IPS-20b (cell line): ENCODE data around the gene KLF4.

Experiments
- H3K27ac ChIP-seq: one replicate; pipeline ENCODE4 v1.5.1; 2013; ENCODE audit warnings: low read length
- H3K27me3 ChIP-seq: 2 replicates; pipeline ENCODE4 v1.6.1; 2013; ENCODE audit warnings: mild to moderate bottlenecking, low read length, inconsistent platforms; ENCODE audit not compliant: insufficient read depth
- H3K36me3 ChIP-seq: 2 replicates; pipeline ENCODE4 v1.6.1; 2013; ENCODE audit warnings: low read depth, mild to moderate bottlenecking, inconsistent platforms, low read length, moderate library complexity; ENCODE audit not compliant: insufficient read depth
- H3K4me1 ChIP-seq: 2 replicates; pipeline ENCODE4 v1.6.1; 2013; ENCODE audit warnings: mild to moderate bottlenecking, control low read depth, inconsistent platforms, low read length, moderate library complexity; ENCODE audit not compliant: insufficient read depth
- H3K4me3 ChIP-seq: 2 replicates; pipeline ENCODE4 v1.5.1; 2013; ENCODE audit warnings: mild to moderate bottlenecking, low read length, inconsistent platforms
- H3K9ac ChIP-seq: 2 replicates; pipeline ENCODE4 v1.6.1; 2013; ENCODE audit warnings: low read depth, mild to moderate bottlenecking, inconsistent platforms, low read length, moderate library complexity
- H3K9me3 ChIP-seq: 2 replicates; pipeline ENCODE4 v1.6.1; 2013; ENCODE audit warnings: mild to moderate bottlenecking, low read depth, low read length, inconsistent platforms; ENCODE audit not compliant: insufficient read depth

KLF4 gene

GRCh38 chr9:107485458-107486043 lies 4.0 kb downstream of the KLF4 start:
- peaks cover 5% of the 10 kb centered on the region for H3K4me1 ChIP-seq
- H3K27ac ChIP-seq: no peak overlapping the region
- H3K27me3 ChIP-seq: peaks cover 48% of the 10 kb centered on the region
- no peak overlapping the region for H3K4me3 ChIP-seq
- H3K9me3 ChIP-seq: peaks cover 17% of the 10 kb centered on the region
- H3K9ac ChIP-seq: no peak overlapping the region
- peaks cover 4% of the 10 kb centered on the region; the same call in 1 of the 2 replicates for H3K36me3 ChIP-seq

- H3K4me1 ChIP-seq: peaks cover 5% of the 10 kb centered on the region
- peaks cover 4% of the 10 kb centered on the region; the same call in 1 of the 2 replicates for H3K36me3 ChIP-seq
- H3K27me3 ChIP-seq: peaks cover 39% of the 10 kb centered on the region
- H3K9me3 ChIP-seq: peaks cover 17% of the 10 kb centered on the region
- no peak overlapping the region for H3K4me3 ChIP-seq
- H3K27ac ChIP-seq: no peak overlapping the region
- no peak overlapping the region for H3K9ac ChIP-seq
Measured at GRCh38 chr9:107484117-107484723, 5.3 kb downstream of the KLF4 start.

GRCh38 chr9:107483666-107484065 lies 5.9 kb downstream of the KLF4 start:
- peaks cover 33% of the 10 kb centered on the region for H3K27me3 ChIP-seq
- no peak overlapping the region for H3K9ac ChIP-seq
- peaks cover 17% of the 10 kb centered on the region for H3K9me3 ChIP-seq
- H3K27ac ChIP-seq: no peak overlapping the region
- H3K36me3 ChIP-seq: peaks cover 4% of the 10 kb centered on the region; the same call in 1 of the 2 replicates
- H3K4me3 ChIP-seq: no peak overlapping the region
- H3K4me1 ChIP-seq: peaks cover 5% of the 10 kb centered on the region

- Histone ChIP-seq H3K4me1 (no peaks in the 10 kb centered on the region; the same call in 1 of the 2 replicates), H3K27me3 (peaks cover 7% of the 10 kb centered on the region), H3K27ac (no peak overlapping the region), H3K36me3 (0 out of 2 replicates have a peak, but pooled peaks cover 4% of the 10 kb centered on the region), H3K9ac (no peak overlapping the region), H3K9me3 (0 out of 2 replicates have a peak, but pooled peaks cover 4% of the 10 kb centered on the region), H3K4me3 (no peak overlapping the region)
Measured at GRCh38 chr9:107481035-107481434, 8.5 kb downstream of the KLF4 start.

GRCh38 chr9:107480386-107480789 lies 9.2 kb downstream of the KLF4 start:
- no peaks in the 10 kb centered on the region for H3K9me3 ChIP-seq
- H3K36me3 ChIP-seq: 0 out of 2 replicates have a peak, but pooled peaks cover 4% of the 10 kb centered on the region
- no peak overlapping the region for H3K27ac ChIP-seq
- no peak overlapping the region for H3K4me3 ChIP-seq
- H3K4me1 ChIP-seq: no peaks in the 10 kb centered on the region; the same call in 1 of the 2 replicates
- H3K9ac ChIP-seq: no peak overlapping the region
- H3K27me3 ChIP-seq: peaks cover under 1% of the 10 kb centered on the region; the same call in 1 of the 2 replicates

- Histone ChIP-seq H3K9ac (no peak overlapping the region), H3K27me3 (no peaks in the 10 kb centered on the region), H3K27ac (no peak overlapping the region)
Measured at GRCh38 chr9:107478805-107479204, 10.8 kb downstream of the KLF4 start.

GRCh38 chr9:107474124-107474523 lies 15.4 kb downstream of the KLF4 start:
- H3K27ac ChIP-seq: no peak overlapping the region
- no peaks in the 10 kb centered on the region for H3K27me3 ChIP-seq
- H3K4me3 ChIP-seq: no peak overlapping the region
- H3K9ac ChIP-seq: no peak overlapping the region
- peaks cover 3% of the 10 kb centered on the region; the same call in 1 of the 2 replicates for H3K4me1 ChIP-seq
- no peaks in the 10 kb centered on the region for H3K9me3 ChIP-seq
- H3K36me3 ChIP-seq: no peaks in the 10 kb centered on the region

More at GRCh38 chr9:107478805-107479204, 10.8 kb downstream of the KLF4 start:
- H3K4me1 ChIP-seq: no peaks in the 10 kb centered on the region; the same call in 1 of the 2 replicates
- H3K36me3 ChIP-seq: no peaks in the 10 kb centered on the region
- H3K9me3 ChIP-seq: no peaks in the 10 kb centered on the region
- H3K4me3 ChIP-seq: no peak overlapping the region

- no peak overlapping the region for H3K9ac ChIP-seq
- H3K36me3 ChIP-seq: no peaks in the 10 kb centered on the region
- H3K27me3 ChIP-seq: no peaks in the 10 kb centered on the region
- H3K9me3 ChIP-seq: no peaks in the 10 kb centered on the region
- no peak overlapping the region for H3K27ac ChIP-seq
- peaks cover 3% of the 10 kb centered on the region; the same call in 1 of the 2 replicates for H3K4me1 ChIP-seq
- H3K4me3 ChIP-seq: no peak overlapping the region; the same call in 1 of the 2 replicates
Measured at GRCh38 chr9:107472581-107473340, 16.8 kb downstream of the KLF4 start.

GRCh38 chr9:107471552-107471951 lies 18.0 kb downstream of the KLF4 start:
- Histone ChIP-seq H3K4me1 (peaks cover 3% of the 10 kb centered on the region; the same call in 1 of the 2 replicates), H3K9ac (no peak overlapping the region), H3K27ac (no peak overlapping the region), H3K9me3 (no peaks in the 10 kb centered on the region), H3K4me3 (no peak overlapping the region), H3K27me3 (peaks cover 12% of the 10 kb centered on the region), H3K36me3 (no peaks in the 10 kb centered on the region)

GRCh38 chr9:107467416-107467815 lies 22.2 kb downstream of the KLF4 start:
- Histone ChIP-seq H3K9me3 (no peaks in the 10 kb centered on the region), H3K4me3 (no peak overlapping the region), H3K27ac (no peak overlapping the region), H3K27me3 (peaks cover 32% of the 10 kb centered on the region), H3K9ac (no peak overlapping the region), H3K36me3 (no peaks in the 10 kb centered on the region), H3K4me1 (peaks cover 5% of the 10 kb centered on the region; the same call in 1 of the 2 replicates)

- H3K4me3 ChIP-seq: no peak overlapping the region
- H3K36me3 ChIP-seq: no peaks in the 10 kb centered on the region
- H3K4me1 ChIP-seq: peaks cover 5% of the 10 kb centered on the region; the same call in 1 of the 2 replicates
- no peak overlapping the region for H3K9ac ChIP-seq
- H3K9me3 ChIP-seq: no peaks in the 10 kb centered on the region
- H3K27me3 ChIP-seq: peaks cover 32% of the 10 kb centered on the region
- no peak overlapping the region for H3K27ac ChIP-seq
Measured at GRCh38 chr9:107466826-107467225, 22.7 kb downstream of the KLF4 start.
